HepG2 (cell line): Measurements from ENCODE around the gene DNAJC12. TPM values are rescaled to one million over a fixed set of nuclear protein-coding genes. Genes with fewer than 3 reads are reported as not detected.

Source experiments
- EP300 ChIP-seq, 3 experiments: sonication (generic) in 1 of 3; formaldehyde crosslinking in 1 of 3; IDR thresholded peaks; 2 replicates each; pipeline versions ENCODE4 v1.5.1 to v1.6.1; 2011 to 2020; ENCODE audit warnings: low read depth in 2 of 3, low read length in 2 of 3, borderline replicate concordance in 1 of 3, improper control_type of control experiment in 1 of 3, mild to moderate bottlenecking in 1 of 3, missing genetic modification reagents in 1 of 3, moderate library complexity in 1 of 3
- ERF ChIP-seq: IDR thresholded peaks from 2 replicates; pipeline ENCODE4 v1.6.1; 2018; ENCODE audit warnings: missing biosample characterization, missing genetic modification reagents
- FOXJ3 ChIP-seq: sonication (generic); formaldehyde crosslinking; IDR thresholded peaks from 2 replicates; pipeline ENCODE4 v1.4.0; 2020; ENCODE audit warnings: missing genetic modification reagents, mild to moderate bottlenecking, borderline replicate concordance
- GABPA ChIP-seq, 2 experiments: IDR thresholded peaks; 2 replicates each; pipeline ENCODE4 v1.6.1; 2011 to 2016; ENCODE audit warnings: low read depth in 2 of 2, low read length in 1 of 2, missing biosample characterization in 1 of 2, missing genetic modification characterization in 1 of 2
- GATAD1 ChIP-seq: IDR thresholded peaks from 2 replicates; pipeline ENCODE4 v1.6.1; 2016; ENCODE audit warnings: missing genetic modification reagents, missing compliant biosample characterization
- GATAD2A ChIP-seq: IDR thresholded peaks from 2 replicates; pipeline ENCODE4 v1.6.1; 2016
- NCOR1 ChIP-seq: fragments of 200-600 bp; sonication (generic); IDR thresholded peaks from 2 replicates; pipeline ENCODE4 v1.7.0; 2017; ENCODE audit warnings: antibody characterized with exemption, low read length, borderline replicate concordance
- PHF8 ChIP-seq: sonication (generic); formaldehyde crosslinking; IDR thresholded peaks from 2 replicates; pipeline ENCODE4 v1.5.0; 2020; ENCODE audit warnings: missing genetic modification reagents
- TARDBP ChIP-seq: sonication (generic); formaldehyde crosslinking; IDR thresholded peaks from 2 replicates; pipeline ENCODE4 v1.8.0; 2022; ENCODE audit warnings: mild to moderate bottlenecking, missing genetic modification reagents
- ZNF44 ChIP-seq: sonication (generic); formaldehyde crosslinking; IDR thresholded peaks from 2 replicates; pipeline ENCODE4 v1.5.1; 2020; ENCODE audit warnings: mild to moderate bottlenecking, missing genetic modification reagents
- ZNF772 ChIP-seq: sonication (generic); formaldehyde crosslinking; IDR thresholded peaks from 2 replicates; pipeline ENCODE4 v1.5.0; 2020; ENCODE audit warnings: mild to moderate bottlenecking, missing genetic modification reagents
- polyA plus RNA-seq, 8 experiments: library from polyadenylated mRNA; depleted of rRNA in 3 of 8; stranded (reverse) in 7 of 8; unstranded in 1 of 8; fragments of >200 nt; fragmentation: Illumina TruSeq in 4 of 8; extraction: Trizol in 4 of 8; gene quantifications; 2 replicates each; pipeline versions ENCODE4 v1.2.1 to v1.2.3, GENCODE V29; 2011 to 2016; ENCODE audit warnings: low read depth in 4 of 8, missing spikeins in 1 of 8, mixed read lengths in 1 of 8; ENCODE audit not compliant: insufficient read depth in 1 of 8
- total RNA-seq, 5 experiments: library from RNA; depleted of rRNA; stranded (reverse); fragments of >200 nt; fragmentation: Illumina TruSeq; extraction: Trizol; gene quantifications; 2 replicates each; pipeline ENCODE4 v1.2.3, GENCODE V29; 2016; ENCODE audit warnings: low read depth in 1 of 5
- TF ChIP-seq, protein P1 (sequence below): IDR thresholded peaks from 2 replicates; pipeline ENCODE4 v1.4.0; 2020; ENCODE audit warnings: mild to moderate bottlenecking, missing genetic modification reagents
- TF ChIP-seq, protein P2 (sequence below): sonication (generic); formaldehyde crosslinking; IDR thresholded peaks from 2 replicates; pipeline ENCODE4 v1.4.0; 2020; ENCODE audit warnings: missing genetic modification reagents
- TF ChIP-seq, protein P3 (sequence below): sonication (generic); formaldehyde crosslinking; IDR thresholded peaks from 2 replicates; pipeline ENCODE4 v1.4.0; 2020; ENCODE audit warnings: missing genetic modification reagents, borderline replicate concordance
- TF ChIP-seq, protein P4 (sequence below): sonication (generic); formaldehyde crosslinking; IDR thresholded peaks from 2 replicates; pipeline ENCODE4 v1.5.0; 2020; ENCODE audit warnings: missing genetic modification reagents

DNAJC12 gene
- total and polyA plus RNA-seq, 2 of the 13 experiments (the other 11 are each of a cell fraction or from before 2014, with no cell fraction given), result 11.6 to 43.9 TPM

DNA sequence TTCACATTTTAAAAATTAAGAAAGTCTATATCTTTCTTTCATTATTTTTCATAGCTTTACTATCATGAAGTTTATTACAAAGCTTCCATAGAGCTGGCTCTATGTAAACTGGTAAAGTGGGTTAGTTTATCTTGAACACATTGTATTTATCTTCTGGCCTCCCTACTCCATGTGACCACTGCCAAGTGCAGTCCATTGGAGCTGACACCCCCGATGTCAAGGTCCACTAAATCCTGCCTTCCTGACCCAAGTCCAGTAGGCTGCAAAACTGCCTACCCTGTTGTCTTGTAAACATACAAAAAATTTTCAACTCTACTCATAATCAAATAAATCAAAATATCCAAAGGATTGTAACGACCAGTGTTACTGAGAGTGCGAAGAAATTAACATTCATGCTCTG is 10.2 kb downstream of the DNAJC12 start (continued):
- TF ChIP-seq, protein P1, sequence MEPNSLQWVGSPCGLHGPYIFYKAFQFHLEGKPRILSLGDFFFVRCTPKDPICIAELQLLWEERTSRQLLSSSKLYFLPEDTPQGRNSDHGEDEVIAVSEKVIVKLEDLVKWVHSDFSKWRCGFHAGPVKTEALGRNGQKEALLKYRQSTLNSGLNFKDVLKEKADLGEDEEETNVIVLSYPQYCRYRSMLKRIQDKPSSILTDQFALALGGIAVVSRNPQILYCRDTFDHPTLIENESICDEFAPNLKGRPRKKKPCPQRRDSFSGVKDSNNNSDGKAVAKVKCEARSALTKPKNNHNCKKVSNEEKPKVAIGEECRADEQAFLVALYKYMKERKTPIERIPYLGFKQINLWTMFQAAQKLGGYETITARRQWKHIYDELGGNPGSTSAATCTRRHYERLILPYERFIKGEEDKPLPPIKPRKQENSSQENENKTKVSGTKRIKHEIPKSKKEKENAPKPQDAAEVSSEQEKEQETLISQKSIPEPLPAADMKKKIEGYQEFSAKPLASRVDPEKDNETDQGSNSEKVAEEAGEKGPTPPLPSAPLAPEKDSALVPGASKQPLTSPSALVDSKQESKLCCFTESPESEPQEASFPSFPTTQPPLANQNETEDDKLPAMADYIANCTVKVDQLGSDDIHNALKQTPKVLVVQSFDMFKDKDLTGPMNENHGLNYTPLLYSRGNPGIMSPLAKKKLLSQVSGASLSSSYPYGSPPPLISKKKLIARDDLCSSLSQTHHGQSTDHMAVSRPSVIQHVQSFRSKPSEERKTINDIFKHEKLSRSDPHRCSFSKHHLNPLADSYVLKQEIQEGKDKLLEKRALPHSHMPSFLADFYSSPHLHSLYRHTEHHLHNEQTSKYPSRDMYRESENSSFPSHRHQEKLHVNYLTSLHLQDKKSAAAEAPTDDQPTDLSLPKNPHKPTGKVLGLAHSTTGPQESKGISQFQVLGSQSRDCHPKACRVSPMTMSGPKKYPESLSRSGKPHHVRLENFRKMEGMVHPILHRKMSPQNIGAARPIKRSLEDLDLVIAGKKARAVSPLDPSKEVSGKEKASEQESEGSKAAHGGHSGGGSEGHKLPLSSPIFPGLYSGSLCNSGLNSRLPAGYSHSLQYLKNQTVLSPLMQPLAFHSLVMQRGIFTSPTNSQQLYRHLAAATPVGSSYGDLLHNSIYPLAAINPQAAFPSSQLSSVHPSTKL (CRISPR knock-in tag), result peak; percentile 87
- TF ChIP-seq GATAD2A (CRISPR knock-in tag), result peak; percentile 61
- TF ChIP-seq, protein P2, sequence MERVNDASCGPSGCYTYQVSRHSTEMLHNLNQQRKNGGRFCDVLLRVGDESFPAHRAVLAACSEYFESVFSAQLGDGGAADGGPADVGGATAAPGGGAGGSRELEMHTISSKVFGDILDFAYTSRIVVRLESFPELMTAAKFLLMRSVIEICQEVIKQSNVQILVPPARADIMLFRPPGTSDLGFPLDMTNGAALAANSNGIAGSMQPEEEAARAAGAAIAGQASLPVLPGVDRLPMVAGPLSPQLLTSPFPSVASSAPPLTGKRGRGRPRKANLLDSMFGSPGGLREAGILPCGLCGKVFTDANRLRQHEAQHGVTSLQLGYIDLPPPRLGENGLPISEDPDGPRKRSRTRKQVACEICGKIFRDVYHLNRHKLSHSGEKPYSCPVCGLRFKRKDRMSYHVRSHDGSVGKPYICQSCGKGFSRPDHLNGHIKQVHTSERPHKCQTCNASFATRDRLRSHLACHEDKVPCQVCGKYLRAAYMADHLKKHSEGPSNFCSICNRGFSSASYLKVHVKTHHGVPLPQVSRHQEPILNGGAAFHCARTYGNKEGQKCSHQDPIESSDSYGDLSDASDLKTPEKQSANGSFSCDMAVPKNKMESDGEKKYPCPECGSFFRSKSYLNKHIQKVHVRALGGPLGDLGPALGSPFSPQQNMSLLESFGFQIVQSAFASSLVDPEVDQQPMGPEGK, result peak; percentile 51; the same call in 1 of the 2 replicates
- TF ChIP-seq, protein P3, sequence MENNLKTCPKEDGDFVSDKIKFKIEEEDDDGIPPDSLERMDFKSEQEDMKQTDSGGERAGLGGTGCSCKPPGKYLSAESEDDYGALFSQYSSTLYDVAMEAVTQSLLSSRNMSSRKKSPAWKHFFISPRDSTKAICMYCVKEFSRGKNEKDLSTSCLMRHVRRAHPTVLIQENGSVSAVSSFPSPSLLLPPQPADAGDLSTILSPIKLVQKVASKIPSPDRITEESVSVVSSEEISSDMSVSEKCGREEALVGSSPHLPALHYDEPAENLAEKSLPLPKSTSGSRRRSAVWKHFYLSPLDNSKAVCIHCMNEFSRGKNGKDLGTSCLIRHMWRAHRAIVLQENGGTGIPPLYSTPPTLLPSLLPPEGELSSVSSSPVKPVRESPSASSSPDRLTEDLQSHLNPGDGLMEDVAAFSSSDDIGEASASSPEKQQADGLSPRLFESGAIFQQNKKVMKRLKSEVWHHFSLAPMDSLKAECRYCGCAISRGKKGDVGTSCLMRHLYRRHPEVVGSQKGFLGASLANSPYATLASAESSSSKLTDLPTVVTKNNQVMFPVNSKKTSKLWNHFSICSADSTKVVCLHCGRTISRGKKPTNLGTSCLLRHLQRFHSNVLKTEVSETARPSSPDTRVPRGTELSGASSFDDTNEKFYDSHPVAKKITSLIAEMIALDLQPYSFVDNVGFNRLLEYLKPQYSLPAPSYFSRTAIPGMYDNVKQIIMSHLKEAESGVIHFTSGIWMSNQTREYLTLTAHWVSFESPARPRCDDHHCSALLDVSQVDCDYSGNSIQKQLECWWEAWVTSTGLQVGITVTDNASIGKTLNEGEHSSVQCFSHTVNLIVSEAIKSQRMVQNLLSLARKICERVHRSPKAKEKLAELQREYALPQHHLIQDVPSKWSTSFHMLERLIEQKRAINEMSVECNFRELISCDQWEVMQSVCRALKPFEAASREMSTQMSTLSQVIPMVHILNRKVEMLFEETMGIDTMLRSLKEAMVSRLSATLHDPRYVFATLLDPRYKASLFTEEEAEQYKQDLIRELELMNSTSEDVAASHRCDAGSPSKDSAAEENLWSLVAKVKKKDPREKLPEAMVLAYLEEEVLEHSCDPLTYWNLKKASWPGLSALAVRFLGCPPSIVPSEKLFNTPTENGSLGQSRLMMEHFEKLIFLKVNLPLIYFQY (CRISPR knock-in tag), result peak; percentile 71; the same call in 1 of the 2 replicates
- peak; percentile 50; the same call in 1 of the 2 replicates for TF ChIP-seq NCOR1
- peak; percentile 55; the same call in 1 of the 2 replicates for TF ChIP-seq TARDBP (CRISPR knock-in tag)
- peak in 1 of 2 experiments; percentile 57; a peak in 1 of 4 replicates for TF ChIP-seq EP300 (IDR thresholded peaks at IDR 0.05; ENCODE audit: low read depth in 2 of 2, low read length in 2 of 2)
- TF ChIP-seq EP300 (CRISPR knock-in tag; IDR thresholded peaks at IDR 0.05; ENCODE audit: borderline replicate concordance), result no peak
- peak; percentile 36; the same call in 1 of the 2 replicates for TF ChIP-seq FOXJ3 (CRISPR knock-in tag)
- TF ChIP-seq PHF8 (CRISPR knock-in tag), result no peak
- TF ChIP-seq GATAD1 (CRISPR knock-in tag), result peak; percentile 37; the same call in 1 of the 2 replicates
- no peak for TF ChIP-seq ZNF772 (CRISPR knock-in tag)
- no peak for TF ChIP-seq GABPA (IDR thresholded peaks at IDR 0.05; ENCODE audit: low read depth, low read length)
- TF ChIP-seq GABPA (CRISPR knock-in tag; IDR thresholded peaks at IDR 0.05; ENCODE audit: low read depth), result peak; percentile 14; the same call in 1 of the 2 replicates
- no peak for TF ChIP-seq ZNF44 (CRISPR knock-in tag)
- TF ChIP-seq, protein P4, sequence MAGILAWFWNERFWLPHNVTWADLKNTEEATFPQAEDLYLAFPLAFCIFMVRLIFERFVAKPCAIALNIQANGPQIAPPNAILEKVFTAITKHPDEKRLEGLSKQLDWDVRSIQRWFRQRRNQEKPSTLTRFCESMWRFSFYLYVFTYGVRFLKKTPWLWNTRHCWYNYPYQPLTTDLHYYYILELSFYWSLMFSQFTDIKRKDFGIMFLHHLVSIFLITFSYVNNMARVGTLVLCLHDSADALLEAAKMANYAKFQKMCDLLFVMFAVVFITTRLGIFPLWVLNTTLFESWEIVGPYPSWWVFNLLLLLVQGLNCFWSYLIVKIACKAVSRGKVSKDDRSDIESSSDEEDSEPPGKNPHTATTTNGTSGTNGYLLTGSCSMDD (CRISPR knock-in tag), result no peak
- TF ChIP-seq ERF, result peak; percentile 62; the same call in 1 of the 2 replicates
